GM21825 (cell line): ENCODE results near the gene GNGT1.

Experiments used
- ATAC-seq: cut with Tn5 transposase; IDR thresholded peaks from one replicate; pipeline ENCODE4 v1.9.1; 2021; ENCODE audit warnings: mild to moderate bottlenecking, moderate library complexity; ENCODE audit not compliant: unreplicated experiment

GNGT1 gene

GRCh38 chr7:93938293-93938692 lies 31.9 kb downstream of the GNGT1 start:
- no peak for ATAC-seq

- no peak for ATAC-seq
Observed at GRCh38 chr7:93941945-93942344, 35.6 kb downstream of the GNGT1 start.

- no peak for ATAC-seq
Observed at GRCh38 chr7:93943816-93944540, 37.6 kb downstream of the GNGT1 start.

DNA sequence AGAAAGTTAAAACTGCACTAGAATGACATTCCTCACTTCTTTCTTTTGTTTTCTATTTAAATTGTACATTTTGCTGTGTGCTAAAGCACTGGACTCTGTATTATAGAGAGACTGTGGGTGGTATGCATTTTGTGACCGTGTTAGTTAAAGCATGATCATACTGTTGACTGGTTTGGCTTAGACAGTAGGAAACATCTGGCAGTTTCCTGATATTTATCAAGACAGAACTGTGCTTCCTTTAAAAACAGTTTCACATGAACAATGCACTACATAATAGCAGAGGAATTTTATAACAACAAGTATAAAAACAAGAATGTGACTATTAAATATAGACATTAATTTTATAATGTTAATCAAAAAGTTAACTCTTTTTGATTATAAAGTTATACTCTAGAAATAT lies 38.3 kb downstream of the GNGT1 start:
- ATAC-seq = no peak

DNA sequence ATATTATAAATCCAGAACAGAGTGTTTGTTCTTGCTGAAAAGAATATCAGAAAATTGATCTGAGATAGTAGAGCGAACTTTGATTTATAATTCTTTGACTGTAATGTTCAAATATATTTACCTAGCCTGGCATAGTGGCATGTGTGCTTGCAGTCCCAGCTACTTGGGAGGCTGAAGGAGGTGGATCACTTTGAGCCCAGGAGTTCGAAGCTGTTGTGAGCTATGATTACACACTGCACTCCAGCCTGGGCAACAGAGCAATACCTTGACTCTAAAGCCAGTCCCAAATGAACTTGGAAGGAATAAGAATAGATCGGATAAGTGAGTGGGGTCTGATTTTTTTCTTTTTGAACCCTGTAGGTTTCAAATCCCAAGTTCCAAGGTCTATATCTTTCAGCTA lies 38.7 kb downstream of the GNGT1 start:
- no peak for ATAC-seq

DNA sequence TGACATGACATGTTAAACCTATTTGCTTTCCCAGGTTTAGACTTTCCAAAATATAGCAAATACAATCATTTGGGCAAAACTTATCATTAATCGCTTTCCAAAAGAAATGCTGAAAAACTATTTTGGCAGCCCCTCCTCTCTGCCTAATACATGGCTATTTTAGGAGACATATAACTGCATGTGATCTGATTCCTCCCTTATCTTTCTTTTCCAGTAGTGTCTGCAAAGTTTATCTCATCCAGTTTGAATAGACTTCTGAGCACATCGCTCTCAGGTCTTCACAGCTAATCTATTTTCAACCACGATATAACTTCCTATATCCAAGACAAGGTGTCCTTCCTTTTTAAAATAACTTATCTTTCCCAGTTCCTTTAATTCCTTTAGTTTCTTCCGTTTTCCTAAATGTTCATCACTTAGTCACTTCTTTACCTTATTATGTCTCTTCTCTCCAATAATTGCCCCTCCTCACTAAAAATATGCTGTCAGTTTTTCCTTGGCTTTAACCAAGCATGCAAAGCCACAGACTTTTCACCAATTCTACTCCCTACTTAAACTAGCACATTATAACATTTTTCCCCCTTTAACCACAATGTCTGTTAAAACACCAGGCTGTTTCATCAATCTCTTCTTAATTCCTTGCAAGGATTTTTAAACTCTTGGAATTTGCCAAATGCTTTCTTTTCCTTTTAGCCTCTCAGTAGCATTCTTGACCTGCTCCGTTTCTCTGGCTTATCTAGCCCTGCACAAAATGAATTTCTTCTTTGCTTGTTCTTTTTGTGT lies 39.6 kb downstream of the GNGT1 start:
- ATAC-seq = no peak

GRCh38 chr7:93948106-93948505 lies 41.7 kb downstream of the GNGT1 start:
- ATAC-seq = no peak

DNA sequence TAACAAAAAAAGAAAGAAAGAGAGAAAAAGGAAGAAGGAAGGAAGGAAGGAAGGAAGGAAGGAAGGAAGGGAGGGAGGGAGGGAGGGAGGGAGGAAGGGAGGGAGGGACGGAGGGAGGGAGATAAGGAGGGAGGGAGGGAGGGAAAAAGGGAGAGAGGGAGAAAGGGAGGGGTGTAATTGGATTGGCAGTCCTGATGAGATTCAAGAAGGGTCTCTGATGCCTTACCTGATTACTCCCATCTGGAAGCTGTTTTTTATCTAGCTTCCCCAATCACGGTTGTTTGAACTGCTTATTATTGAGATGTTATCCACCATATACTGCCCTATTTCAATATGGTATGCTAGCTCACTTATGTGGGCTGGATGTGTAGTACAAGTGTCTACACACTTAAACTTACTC lies 42.5 kb downstream of the GNGT1 start:
- ATAC-seq = no peak

DNA sequence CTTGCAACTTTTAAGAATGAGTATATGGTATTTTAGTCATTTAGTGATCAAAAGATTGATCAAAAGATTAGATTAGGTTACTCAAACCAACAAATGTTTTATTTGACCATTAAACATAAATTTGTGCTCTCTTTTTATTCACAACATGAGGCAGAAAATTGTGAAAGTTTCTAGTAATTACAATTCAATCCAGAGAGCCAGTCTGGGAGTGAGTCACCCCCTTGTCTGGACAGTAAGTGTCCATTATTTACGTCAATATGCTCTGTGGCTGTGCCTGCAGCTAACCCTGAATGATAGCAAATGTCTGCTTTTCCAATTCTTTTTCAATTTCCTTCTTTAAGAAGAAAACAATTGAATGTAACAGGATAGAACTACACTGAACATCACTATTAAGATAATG lies 43.1 kb downstream of the GNGT1 start:
- ATAC-seq = no peak

- peak; percentile 66 for ATAC-seq
Observed at GRCh38 chr7:93955304-93955703, 48.9 kb downstream of the GNGT1 start.

GRCh38 chr7:93957767-93958166 lies 51.4 kb downstream of the GNGT1 start:
- ATAC-seq = no peak

DNA sequence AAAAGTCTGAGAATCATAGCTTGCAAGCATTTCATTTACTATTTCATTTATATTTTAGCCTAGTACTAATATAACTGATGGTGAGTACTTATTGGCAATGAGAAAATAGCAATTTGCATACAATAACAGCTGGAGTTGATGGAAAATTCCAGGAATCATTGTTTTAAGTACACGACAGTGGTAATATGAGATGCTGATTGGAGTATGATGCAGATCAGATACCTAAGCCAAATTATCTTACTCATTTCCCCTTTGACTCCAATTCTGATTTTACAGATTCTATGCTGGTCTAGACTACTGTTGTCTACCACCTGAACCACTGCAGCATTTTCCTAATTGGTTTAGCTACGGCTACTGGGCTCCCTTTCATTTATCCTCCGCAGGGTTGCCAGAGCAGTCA lies 51.8 kb downstream of the GNGT1 start:
- no peak for ATAC-seq

GRCh38 chr7:93958651-93959050 lies 52.3 kb downstream of the GNGT1 start:
- no peak for ATAC-seq
